Measurements from ENCODE around the gene PADI6.
"Not testable (repeated sequence)": the region's sequence is repeated elsewhere in the genome, so short reads cannot be mapped to it uniquely, and the experiment has no call there.

The PADI6 gene
- total RNA-seq: 0 reads per million in 2 experiments

DNA sequence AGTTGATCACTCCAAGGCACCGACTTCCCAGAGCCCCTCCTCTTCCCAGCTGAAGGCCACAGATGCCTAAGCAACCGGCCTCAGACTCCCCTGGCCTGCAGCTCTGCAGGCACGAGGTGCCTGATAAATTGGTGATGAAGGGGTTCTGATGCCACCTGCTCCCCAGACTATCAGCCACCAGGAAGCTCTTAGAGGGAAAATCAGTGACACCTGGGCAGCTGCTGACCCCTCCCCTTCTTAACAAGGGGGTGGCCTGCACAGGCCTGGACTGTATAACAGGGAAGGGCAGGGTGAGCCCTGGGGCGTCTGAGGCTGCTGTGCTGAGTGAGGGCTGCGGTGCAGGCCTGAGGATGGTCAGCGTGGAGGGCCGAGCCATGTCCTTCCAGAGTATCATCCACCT, at the start of gene PADI6:
Gene PADI6, plus strand, starts transcription at position 301 of the 400 bp plus-strand sequence. Its CDS starts 50 bp downstream, at position 351.
- no peak for DNase-seq (ENCODE audit: low read depth)

DNA sequence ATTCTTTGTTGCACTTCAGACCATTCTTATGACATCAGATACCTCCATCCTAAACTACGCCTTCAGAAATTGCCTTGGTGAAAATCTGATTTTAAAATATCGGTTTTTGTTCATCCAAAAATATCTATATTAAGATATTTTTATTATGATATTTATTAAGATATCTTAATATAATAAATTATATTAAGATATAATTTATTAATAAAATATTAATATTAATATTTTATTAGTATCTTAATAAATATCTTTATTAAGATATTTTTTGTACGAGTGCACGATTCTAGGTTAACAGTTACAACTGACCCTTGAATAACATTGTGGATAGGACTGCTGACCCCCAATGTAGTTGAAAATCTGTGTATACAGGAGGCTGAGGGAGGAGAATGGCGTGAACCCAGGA, 43.1 kb upstream of the PADI6 start:
- DNase-seq (ENCODE audit: low read depth): no peak

DNA sequence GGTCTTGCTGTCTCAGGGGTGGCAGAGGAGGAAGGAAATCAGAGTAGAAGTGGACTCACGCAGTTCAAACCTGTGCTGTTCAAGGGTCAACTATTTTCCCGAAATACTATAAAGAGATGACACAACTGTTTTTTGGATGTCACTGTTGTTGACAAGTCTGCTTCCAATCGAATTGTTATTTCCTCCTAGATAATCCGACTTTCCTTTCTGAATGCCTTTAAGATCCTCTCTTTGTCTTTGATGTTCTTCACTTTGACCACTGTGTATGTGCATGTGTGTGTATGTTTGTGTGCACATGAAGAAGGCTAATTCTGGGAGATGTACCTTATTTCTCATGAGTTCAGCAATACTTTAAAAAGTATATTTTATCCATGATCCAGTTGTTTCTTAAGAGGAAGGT, 42.4 kb upstream of the PADI6 start:
- no peak for DNase-seq (ENCODE audit: low read depth)

DNA sequence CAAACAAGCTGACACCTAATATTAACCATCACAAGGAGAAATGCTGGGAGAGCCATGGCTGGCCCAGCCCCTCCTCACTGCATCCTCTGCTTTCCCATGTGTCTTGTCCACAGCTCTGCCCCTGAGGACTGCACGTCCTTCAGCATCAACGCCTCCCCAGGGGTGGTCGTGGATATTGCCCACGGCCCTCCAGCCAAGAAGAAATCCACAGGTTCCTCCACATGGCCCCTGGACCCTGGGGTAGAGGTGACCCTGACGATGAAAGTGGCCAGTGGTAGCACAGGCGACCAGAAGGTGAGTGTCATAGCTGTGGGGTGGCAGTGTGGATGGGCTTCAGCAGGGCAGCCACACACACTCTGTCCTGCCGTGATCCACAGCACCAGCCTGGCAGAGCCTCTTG, 41.1 kb upstream of the PADI6 start:
- no peak for DNase-seq (ENCODE audit: low read depth)

DNA sequence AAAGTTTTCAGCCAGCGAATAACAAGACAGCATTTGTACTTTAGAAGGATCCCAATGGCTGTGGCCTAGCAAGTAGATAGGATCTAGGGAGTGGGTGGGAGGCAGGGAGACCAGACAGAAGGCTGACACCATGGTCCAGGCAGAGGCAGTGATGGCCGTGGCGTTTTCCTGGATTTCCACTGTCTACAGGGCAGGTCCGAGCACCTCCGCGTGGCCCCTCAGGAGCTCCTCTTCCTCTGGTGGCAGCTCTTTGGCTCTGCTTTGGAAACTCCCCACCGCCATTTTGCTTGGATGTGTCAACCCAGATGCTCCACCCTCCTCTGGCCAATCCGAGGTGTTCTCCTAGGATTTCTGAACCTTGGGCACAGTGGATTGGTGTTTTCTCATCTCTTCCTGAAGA, 38.9 kb upstream of the PADI6 start:
- DNase-seq (ENCODE audit: low read depth): no peak

DNA sequence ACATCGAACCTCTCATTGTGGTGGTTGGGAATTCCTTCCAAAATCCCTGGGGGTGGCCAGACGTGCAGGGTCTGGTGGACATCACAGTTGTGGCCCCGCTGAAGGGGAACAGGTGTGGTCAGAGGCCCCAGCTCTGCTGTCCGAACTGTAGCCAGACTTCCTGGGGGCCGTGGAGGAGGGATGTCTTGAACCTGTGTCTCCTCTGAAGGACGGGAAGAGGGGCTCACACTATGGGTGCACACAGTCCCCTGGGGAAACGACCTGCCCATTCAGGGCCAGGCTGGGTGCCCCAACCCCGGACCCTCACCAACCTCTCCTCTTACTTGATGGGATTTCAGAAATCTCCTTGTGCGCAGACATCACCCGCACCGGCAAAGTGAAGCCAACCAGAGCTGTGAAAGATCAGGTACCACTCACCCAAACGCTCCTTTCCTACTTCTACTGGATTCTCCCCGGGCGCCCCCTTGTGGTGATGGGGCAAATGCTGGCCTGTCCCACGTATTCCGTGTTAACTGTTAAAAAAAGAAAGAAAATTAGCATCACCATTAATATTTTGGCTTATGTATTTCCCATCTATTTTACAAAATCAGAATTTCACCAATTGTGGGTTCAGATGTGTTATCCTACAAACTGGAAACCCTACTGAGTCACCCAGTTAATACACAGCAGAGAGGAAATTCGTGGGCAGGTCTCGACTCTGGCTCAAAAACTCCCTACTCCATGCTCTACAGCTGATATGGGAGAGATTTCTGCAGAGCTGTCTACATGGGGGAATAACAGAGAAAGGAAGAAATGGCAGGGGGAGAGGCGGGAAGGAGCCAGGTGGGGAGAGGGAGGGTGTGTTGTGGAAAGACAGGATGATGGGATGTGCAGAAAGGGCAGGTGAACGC, 35.9 kb upstream of the PADI6 start:
- DNase-seq (ENCODE audit: low read depth): peak; percentile 27

DNA sequence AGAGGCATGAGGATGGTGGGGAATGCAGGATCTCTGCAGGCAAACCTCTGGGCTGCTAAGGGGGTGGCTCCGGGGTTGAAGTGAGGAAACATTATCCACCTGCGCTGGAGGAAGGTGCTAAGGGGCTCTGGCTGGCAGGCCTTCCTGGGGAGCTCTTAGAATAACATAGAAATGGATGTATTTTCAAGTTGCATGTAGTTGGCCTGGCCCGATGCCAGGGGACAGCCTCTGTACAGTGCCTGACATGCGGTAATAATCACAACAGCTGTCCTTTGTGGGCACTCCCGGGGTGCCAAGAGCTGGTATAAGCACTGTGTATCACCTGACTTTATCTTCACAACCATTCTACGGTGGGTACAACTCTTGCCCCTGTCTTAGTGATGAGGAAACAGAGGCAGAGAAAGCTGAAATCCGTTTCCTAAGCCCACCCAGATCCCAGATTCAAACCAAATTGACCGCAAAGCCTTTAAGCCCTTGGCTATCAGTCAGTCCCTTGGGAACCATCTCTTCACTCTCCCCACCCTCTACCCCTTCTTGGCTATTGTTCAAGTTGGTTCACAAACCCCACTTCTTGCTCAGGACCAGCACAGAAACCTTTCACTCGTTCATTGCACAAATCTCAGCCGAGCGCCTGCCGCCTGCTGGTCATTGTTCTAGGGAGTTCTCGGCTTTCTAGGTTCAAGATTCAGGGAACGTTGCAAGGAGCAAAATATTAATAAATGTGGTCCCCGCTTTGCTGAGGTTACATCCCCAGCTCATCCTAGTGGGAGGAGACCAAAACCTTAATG, 33.1 kb upstream of the PADI6 start:
- DNase-seq (ENCODE audit: low read depth): no peak

DNA sequence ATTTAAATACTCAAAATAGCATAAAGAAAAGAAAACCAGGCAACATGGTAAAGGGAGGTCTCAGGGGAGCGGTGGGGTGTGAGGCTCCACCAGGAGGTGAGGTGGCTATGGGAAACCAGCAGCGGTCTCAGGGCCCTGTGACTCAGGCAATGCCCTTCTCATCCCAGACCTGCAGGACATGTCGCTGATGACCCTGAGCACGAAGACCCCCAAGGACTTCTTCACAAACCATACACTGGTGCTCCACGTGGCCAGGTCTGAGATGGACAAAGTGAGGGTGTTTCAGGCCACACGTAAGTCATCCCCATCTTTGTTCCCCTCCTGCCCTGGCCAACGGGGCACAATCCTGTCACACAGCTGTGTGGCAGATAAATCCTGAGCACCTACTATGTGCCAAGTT, 32.5 kb upstream of the PADI6 start:
- DNase-seq (ENCODE audit: low read depth): no peak

DNA sequence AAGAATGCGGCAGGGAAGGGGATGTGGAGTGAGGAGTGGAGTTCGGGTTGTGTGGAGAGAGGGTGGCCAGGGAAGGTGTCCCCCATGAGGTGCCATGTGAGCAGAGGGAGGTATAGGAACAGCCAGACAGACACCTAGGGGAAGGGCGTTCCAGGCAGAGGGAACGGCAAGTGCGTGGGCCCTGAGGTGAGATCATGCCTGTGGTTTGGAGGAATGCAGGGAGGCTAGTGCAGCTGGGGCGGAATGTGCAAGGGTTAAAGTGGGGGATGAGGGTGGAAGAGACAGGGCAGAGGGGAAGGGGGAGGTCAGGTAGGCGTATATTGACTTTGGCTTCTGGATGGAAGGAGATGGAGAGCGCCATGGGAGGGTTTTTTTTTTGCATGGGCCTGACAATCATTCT, 31.6 kb upstream of the PADI6 start:
- no peak for DNase-seq (ENCODE audit: low read depth)

DNA sequence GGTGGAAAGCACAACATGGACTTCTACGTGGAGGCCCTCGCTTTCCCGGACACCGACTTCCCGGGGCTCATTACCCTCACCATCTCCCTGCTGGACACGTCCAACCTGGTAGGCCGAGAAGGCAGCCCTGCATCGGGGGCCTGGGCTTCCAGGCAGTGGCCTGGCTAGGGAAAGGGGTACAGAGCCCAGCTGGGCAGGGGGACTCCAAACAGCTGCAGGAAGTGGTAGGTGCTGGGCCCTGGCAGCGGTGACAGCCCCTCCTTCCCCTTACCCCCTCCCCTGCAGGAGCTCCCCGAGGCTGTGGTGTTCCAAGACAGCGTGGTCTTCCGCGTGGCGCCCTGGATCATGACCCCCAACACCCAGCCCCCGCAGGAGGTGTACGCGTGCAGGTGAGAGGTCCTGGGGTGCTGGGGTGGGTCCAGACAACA, 30.0 kb upstream of the PADI6 start:
- DNase-seq (ENCODE audit: low read depth): no peak

DNA sequence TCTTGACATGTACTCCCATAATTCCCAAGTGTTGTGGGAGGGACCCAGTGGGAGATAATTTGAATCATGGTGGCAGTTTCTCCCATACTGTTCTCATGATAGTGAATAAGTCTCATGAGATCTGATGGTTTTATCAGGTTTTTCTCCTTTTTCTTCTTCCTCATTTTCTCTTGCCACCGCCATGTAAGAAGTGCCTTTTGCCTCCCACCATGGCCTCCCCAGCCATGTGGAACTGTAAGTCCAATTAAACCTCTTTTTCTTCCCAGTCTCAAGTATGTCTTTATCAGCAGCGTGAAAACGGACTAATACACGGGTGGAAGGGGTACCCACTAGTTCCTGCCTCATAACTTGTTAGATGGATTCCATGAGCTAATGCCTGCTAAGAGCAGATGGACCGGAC, 26.5 kb upstream of the PADI6 start:
- not testable (repeated sequence) for DNase-seq (ENCODE audit: low read depth)

DNA sequence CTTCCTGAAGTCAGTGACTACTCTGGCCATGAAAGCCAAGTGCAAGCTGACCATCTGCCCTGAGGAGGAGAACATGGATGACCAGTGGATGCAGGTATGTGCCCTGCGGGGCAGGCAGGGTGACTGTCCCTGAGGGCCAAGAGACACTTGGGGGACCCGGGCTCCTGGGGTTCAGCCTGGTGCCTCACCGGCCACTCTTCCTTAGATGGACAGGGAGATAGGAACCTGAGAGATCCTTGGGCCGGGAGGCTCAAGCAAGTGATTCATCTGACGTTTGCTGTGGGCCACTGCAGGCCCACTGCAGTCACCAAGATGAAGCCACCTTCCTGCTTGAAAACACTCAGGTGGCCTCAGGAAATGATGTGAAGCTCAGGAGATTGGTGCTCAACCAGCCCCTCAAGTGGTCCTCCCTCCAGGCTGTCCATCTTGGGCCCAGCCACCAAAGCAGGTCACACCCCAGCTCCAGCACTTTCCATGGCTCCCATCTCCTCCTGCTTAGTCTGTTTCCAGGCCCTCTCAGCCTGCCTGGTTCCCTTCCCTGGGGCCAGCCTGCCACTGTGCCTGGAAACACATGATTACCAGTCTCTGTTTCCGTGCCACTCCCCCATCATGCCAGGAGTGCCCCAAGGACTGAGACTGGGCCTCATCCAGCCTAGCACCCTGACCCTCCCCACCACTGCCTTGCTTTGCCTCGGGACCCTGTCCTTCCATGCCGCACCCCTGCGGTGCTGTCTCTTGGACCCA, 25.8 kb upstream of the PADI6 start:
- no peak for DNase-seq (ENCODE audit: low read depth)

DNA sequence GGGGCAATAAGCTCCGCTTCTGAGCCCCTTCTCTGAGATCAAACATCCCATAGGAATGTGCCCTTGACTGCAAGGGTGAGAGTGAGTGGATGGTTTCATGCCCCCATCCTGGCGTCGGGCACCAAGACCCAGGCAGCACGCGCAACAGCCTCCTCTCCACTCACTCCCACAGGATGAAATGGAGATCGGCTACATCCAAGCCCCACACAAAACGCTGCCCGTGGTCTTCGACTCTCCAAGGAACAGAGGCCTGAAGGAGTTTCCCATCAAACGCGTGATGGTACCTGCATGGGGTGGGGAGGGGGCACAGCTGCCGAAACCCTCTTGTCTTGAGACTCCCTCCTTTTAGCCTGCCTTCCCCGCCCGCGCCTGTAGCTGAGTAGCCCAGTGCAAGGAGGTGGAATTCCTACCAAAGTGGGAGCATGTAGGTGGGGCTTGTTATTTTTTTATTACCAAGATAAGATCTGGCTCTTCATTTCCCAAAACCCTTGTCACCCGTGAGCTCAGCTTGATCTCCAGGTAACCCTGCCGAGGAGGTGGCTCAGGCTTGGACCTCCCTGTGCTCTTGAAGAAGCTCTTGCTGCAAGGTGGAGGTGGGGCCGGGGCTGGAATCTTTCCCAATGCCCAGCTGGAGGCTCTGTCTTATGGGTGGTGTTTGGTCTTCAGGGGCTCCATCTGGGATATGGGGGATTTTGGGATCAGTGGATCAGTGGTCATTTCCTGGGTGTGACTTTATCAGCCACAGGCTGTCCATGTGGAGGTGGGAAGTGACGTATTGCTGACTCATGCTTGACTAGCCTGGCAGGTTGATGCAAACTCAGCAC, 24.0 kb upstream of the PADI6 start:
- DNase-seq (ENCODE audit: low read depth): no peak

DNA sequence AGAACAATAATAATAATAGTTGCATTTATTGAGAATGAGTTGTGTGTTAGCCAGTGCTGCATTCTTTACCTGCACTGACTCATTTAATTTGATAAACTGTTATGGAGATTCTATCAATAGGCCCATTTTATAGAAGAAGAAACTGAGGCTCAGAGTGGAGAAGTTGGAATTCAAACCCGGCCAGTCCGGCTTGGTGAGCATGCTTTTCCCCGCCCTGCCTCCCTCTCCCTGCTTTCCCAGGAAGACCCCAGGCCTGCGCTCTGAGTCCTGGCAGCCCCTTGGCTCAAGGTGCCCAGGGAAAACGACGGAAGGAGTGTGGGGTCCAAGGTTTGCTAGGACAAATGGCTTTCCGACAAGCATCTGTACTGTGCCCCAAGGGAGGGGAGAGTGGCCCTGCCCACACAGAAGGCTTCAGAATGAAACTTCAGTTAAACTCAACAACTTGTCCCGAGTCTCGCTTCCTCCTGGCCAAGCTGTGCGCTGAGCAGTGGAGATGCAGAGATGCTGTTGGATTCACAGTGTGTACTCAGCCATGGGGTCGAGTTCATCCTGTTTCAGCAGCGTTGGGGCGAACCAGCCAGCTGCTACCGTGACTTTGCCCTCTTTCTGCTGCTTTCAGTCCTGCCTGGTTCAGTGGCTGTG, 23.3 kb upstream of the PADI6 start:
- no peak for DNase-seq (ENCODE audit: low read depth)

DNA sequence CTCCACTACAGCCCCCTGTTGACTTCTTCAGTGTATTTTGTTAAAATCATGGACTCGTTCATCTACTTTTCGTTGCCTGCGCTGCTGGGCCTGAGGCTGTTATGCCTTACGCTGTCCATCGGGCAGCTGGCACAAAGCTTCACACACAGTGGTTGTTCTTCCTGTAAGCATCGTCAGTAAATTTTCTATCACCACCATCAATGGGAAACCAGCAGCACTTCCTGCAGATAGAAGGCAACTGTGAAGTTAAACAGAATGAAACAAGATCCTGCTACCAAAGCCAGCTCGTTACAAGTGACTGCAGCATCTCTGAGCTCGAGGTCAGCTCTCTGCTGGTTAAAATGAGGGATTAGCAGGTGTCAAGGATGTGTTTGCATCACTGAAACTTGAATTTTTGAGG, 21.9 kb upstream of the PADI6 start:
- no peak for DNase-seq (ENCODE audit: low read depth)

DNA sequence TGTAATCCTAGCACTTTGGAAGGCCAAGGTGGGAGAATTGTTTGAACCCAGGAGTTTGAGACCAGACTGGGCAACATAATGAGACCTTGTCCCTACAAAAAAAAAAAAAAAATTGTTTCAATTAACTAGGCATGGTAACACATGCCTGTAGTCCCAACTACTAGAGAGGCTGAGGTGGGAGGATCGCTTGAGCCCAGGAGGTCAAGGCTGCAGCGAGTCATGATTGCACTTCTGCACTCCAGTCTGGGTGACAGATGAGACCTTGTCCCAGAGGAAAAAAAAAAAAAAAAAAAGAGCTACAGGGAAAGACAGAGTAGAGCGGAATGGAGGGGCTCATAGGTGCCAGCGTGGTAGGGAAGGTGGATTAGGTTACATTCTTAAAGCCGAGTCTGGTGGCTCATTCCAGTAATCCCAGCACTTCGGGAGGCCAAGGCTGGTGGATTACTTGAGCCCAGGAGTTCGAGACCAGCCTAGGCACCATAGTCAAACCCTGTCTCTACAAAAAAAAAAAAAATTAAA, 21.0 kb upstream of the PADI6 start:
- no peak for DNase-seq (ENCODE audit: low read depth)

DNA sequence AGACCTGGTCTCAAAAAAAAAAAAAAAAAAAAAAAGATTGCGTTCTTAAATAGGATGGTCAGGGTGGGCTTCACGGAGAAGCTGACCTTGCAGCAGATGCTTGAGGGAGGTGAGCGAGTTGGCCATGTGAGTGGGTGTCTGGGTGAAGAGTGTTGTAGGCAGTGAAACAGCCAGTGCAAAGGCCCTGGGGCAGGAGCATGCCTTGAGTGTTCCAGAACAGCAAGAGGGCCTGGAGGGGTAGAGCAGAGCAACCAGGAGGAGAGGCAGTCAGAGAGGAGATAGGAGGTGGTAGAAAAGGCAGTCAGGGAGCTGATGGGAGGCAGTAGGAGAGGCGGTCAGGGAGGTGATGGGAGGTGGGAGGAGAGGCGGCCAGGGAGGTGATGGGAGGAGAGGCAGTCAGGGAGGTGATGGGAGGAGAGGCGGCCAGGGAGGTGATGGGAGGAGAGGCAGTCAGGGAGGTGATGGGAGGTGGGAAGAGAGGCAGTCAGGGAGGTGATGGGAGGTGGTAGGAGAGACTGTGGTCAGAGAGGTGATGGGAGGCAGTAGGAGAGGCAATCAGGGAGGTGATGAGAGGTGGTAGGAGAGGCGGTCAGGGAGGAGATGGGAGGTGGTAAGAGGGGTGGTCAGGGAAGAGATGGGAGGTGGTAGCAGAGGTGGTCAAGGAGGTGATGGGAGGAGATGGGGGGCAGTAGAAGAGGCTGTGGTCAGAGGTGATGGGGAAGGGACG, 20.2 kb upstream of the PADI6 start:
- no peak for DNase-seq (ENCODE audit: low read depth)

DNA sequence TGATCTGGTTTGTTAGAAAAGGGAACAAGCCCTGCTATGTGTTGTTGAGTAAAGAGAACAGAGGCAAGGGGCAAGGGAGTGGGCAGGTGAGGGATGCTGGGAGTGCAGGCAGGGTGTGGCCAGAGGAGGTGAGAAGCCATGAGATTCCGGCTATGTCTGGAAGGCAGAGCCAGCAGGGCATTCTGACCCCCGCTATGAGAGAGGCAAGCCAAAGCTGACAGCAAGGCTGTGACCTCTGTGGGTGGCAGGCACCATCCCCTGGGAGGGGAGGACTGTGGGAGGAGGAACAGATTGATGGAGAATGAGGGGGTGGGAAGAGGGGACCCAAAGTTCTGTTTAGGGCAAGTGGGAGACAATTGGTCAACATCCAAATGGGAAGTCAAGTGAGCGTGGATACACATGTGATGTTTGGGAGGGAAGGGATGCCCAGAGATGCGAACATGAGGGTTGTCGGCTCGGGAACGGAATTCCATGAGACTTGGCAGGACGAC, 19.5 kb upstream of the PADI6 start:
- no peak for DNase-seq (ENCODE audit: low read depth)

DNA sequence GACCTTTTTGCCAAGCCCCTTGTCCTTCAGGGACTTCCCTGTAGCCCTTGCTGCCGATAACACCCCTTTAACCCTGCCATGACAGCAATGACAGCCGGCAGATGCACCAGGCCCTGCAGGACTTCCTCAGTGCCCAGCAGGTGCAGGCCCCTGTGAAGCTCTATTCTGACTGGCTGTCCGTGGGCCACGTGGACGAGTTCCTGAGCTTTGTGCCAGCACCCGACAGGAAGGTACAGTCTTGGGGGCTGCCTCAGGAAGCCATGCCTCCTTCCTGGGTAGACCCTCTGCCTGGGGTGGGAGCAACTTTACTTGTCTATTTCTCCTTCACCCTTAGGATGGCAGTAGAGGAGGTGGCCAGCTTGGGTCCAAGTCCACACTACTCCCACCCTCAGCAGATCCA, 16.1 kb upstream of the PADI6 start:
- no peak for DNase-seq (ENCODE audit: low read depth)
